GM08714 (cell line): ENCODE data around the gene TPRG1L.

ENCODE experiments used
- H3K4me3 ChIP-seq: fragments of 200-500 bp; sonication (Bioruptor generic); 2 replicates; pipeline ENCODE4 v1.5.1; 2014; ENCODE audit warnings: mild to moderate bottlenecking, low read length, inconsistent platforms
- ZNF274 ChIP-seq: IDR thresholded peaks from 2 replicates; pipeline ENCODE4 v1.6.1; 2012; ENCODE audit warnings: mild to moderate bottlenecking, low read depth, low read length

Gene TPRG1L

GRCh38 chr1:3672231-3672970 is 47.6 kb downstream of the TPRG1L start:
- no peak overlapping the region for H3K4me3 ChIP-seq
- no peak for TF ChIP-seq ZNF274

DNA sequence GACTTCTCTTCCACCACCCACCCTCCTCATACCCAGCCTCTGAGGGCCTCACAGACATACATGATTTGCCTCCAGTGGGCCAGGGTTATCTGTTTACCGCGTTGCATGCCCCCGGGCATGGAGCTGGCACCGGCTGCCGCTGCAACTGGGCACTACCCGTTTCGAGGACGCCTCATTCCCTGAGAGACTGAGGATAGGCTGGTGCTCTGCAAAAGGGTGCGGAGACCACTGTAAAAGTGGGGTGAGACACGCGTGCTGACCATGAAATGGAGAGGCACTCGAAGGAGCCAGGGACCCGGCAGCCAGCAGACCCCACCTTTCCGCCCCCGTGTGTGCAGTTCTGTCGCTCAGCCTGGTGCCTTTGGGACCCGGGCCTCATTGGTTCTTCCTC is 48.2 kb downstream of the TPRG1L start:
- H3K4me3 ChIP-seq, result no peak overlapping the region
- no peak for TF ChIP-seq ZNF274

GRCh38 chr1:3673381-3674099 is 48.7 kb downstream of the TPRG1L start:
- H3K4me3 ChIP-seq, result no peak overlapping the region
- no peak for TF ChIP-seq ZNF274

GRCh38 chr1:3674100-3675094 is 49.6 kb downstream of the TPRG1L start:
- TF ChIP-seq ZNF274, result no peak
- H3K4me3 ChIP-seq, result no peak overlapping the region

DNA sequence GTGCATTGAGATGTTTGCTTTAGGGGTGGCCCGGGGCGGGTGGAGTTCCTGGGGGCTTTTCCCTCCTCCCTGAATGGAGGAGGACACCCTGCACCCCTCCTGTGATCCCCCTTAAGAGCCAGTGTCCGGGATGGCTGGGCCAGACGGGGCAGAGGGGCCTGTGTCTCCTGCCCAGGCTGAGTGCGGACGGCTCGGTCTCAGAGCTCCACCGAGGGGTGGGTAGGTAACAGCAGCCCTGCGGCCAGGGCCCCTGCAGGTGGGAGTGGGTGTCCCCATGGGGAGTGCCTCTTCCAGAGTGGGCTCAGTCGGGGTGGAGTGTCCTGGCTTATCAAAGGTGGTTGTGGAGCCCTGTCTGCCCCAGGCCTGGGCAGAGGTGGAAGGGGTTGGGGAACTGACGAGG is 50.6 kb downstream of the TPRG1L start:
- TF ChIP-seq ZNF274, result no peak
- no peak overlapping the region for H3K4me3 ChIP-seq

GRCh38 chr1:3676581-3677470 is 52.0 kb downstream of the TPRG1L start:
- no peak for TF ChIP-seq ZNF274
- H3K4me3 ChIP-seq, result no peak overlapping the region

DNA sequence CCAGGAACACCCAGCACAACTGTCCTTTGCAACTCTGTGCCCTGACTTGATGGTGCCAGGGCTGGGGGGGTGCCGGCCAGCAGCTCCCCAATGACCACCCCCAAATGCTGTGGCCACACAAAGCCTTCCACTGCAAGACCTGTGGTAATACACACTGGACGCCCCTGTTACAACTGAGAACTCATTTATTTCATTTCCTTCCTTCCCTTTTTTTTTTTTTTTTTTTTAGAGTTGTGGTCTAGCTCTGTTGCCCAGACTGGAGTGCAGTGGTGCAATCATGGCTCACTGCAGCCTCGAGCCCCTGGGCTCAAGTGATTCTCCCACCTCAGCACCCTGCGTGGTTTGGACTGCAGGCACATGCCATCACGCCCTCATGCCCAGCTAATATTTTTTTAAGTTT is 52.7 kb downstream of the TPRG1L start:
- TF ChIP-seq ZNF274, result no peak
- H3K4me3 ChIP-seq, result no peak overlapping the region

DNA sequence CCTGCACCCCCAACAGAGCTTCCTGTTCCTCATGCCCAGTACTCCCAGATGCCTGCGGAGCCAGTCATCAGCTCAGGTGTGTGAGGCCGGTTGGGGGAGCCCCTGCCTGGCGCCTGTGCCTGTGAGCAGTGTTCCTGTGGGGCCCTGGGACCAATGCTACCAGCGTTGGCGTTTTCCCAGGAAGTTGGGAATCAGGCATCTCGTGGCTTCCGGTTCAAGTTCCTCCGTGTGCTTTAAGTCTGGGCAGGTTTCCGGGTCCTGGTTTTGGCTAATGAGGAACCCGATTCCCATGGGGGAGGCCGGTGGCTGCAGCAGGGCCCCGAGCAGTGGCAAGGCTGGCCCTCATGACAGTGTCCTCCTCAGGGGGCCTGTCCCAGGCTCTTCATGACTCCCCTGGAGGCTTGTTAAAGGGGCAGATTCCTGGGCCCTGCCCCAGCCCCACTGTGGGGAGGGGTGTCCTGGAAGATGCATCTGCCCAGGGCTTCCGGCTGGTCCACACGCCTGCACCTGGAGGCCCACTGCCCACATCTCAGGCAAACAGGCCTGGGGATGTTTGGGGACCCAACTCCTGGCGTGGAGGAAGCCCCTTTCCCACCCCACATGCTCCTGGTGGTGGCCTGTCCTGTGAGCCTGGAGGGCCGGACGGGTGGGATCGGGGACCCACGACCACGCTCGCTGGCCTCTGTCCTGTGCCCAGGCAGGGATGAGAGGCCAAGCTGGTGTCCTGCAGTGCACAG is 53.7 kb downstream of the TPRG1L start:
- TF ChIP-seq ZNF274, result no peak
- H3K4me3 ChIP-seq, result no peak overlapping the region

- TF ChIP-seq ZNF274, result no peak
- no peak overlapping the region for H3K4me3 ChIP-seq
Observed at GRCh38 chr1:3679098-3679555, 54.3 kb downstream of the TPRG1L start.
